ENCODE results near the gene CCDC88C. TPM values are rescaled to one million over a fixed set of nuclear protein-coding genes. Genes with fewer than 3 reads are reported as not detected.

The CCDC88C gene
- total RNA-seq, 1 experiment from 2014 or later: 21.3 TPM

GRCh38 chr14:91284146-91284790 lies 133.4 kb downstream of the CCDC88C start:
- no peak for ATAC-seq
- intact Hi-C loops (cut with micrococcal nuclease; ENCODE audit: unreplicated experiment): no loop called here
- ChIA-PET POLR2A (no interaction called here), CTCF (no interaction called here)
- Histone ChIP-seq H3K27me3 (ENCODE audit: control insufficient read depth, insufficient read depth, low read length) (no peaks in the 10 kb centered on the region), H3K36me3 (ENCODE audit: control insufficient read depth, insufficient read depth, low read length) (no peaks in the 10 kb centered on the region), H3K9me3 (ENCODE audit: control insufficient read depth, insufficient read depth, low read depth, low read length) (no peaks in the 10 kb centered on the region), H3K27ac (ENCODE audit: low read length) (no peak overlapping the region), H3K4me1 (ENCODE audit: control insufficient read depth, insufficient read depth, low read length) (no peaks in the 10 kb centered on the region), H3K4me3 (ENCODE audit: low read depth in 2 of 2, low read length in 2 of 2) (no peak overlapping the region)
- in situ Hi-C loops (cut with HindIII; ENCODE audit: low pct_unique_long_range_greater_than_20kb, low sequenced_read_pairs): no loop called here
- no peak for TF ChIP-seq SIN3A (IDR thresholded peaks at IDR 0.05; ENCODE audit: borderline replicate concordance, insufficient read depth, low read depth, low read length)
- no peak for TF ChIP-seq TCF7L2 (IDR thresholded peaks at IDR 0.05; ENCODE audit: low read depth, low read length)
- no TSS peak for BruUV-seq (replicated peaks)
- DNase-seq (ENCODE audit: low read depth, low spot score): no peak

GRCh38 chr14:91283666-91284065 lies 134.0 kb downstream of the CCDC88C start:
- no peak for ATAC-seq
- no peak for TF ChIP-seq SIN3A (IDR thresholded peaks at IDR 0.05; ENCODE audit: borderline replicate concordance, insufficient read depth, low read depth, low read length)
- TF ChIP-seq POLR2AphosphoS5 (IDR thresholded peaks at IDR 0.05; ENCODE audit: low read depth, low read length): no peak
- TF ChIP-seq, protein P1, sequence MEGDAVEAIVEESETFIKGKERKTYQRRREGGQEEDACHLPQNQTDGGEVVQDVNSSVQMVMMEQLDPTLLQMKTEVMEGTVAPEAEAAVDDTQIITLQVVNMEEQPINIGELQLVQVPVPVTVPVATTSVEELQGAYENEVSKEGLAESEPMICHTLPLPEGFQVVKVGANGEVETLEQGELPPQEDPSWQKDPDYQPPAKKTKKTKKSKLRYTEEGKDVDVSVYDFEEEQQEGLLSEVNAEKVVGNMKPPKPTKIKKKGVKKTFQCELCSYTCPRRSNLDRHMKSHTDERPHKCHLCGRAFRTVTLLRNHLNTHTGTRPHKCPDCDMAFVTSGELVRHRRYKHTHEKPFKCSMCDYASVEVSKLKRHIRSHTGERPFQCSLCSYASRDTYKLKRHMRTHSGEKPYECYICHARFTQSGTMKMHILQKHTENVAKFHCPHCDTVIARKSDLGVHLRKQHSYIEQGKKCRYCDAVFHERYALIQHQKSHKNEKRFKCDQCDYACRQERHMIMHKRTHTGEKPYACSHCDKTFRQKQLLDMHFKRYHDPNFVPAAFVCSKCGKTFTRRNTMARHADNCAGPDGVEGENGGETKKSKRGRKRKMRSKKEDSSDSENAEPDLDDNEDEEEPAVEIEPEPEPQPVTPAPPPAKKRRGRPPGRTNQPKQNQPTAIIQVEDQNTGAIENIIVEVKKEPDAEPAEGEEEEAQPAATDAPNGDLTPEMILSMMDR (IDR thresholded peaks at IDR 0.05): no peak
- TF ChIP-seq TCF7L2 (IDR thresholded peaks at IDR 0.05; ENCODE audit: low read depth, low read length): no peak
- Histone ChIP-seq H3K4me1 (ENCODE audit: control insufficient read depth, insufficient read depth, low read length) (no peaks in the 10 kb centered on the region), H3K27ac (ENCODE audit: low read length) (no peak overlapping the region), H3K9me3 (ENCODE audit: control insufficient read depth, insufficient read depth, low read depth, low read length) (no peaks in the 10 kb centered on the region), H3K36me3 (ENCODE audit: control insufficient read depth, insufficient read depth, low read length) (no peaks in the 10 kb centered on the region), H3K27me3 (ENCODE audit: control insufficient read depth, insufficient read depth, low read length) (no peaks in the 10 kb centered on the region), H3K4me3 (ENCODE audit: low read depth in 2 of 2, low read length in 2 of 2) (no peak overlapping the region)
- no peak for DNase-seq (ENCODE audit: low read depth, low spot score)
- ChIA-PET POLR2A (no interaction called here), CTCF (no interaction called here)
- in situ Hi-C loops (cut with HindIII; ENCODE audit: low pct_unique_long_range_greater_than_20kb, low sequenced_read_pairs): no loop called here
- no TSS peak for BruUV-seq (replicated peaks)
- intact Hi-C loops (cut with micrococcal nuclease; ENCODE audit: unreplicated experiment): no loop called here

DNA sequence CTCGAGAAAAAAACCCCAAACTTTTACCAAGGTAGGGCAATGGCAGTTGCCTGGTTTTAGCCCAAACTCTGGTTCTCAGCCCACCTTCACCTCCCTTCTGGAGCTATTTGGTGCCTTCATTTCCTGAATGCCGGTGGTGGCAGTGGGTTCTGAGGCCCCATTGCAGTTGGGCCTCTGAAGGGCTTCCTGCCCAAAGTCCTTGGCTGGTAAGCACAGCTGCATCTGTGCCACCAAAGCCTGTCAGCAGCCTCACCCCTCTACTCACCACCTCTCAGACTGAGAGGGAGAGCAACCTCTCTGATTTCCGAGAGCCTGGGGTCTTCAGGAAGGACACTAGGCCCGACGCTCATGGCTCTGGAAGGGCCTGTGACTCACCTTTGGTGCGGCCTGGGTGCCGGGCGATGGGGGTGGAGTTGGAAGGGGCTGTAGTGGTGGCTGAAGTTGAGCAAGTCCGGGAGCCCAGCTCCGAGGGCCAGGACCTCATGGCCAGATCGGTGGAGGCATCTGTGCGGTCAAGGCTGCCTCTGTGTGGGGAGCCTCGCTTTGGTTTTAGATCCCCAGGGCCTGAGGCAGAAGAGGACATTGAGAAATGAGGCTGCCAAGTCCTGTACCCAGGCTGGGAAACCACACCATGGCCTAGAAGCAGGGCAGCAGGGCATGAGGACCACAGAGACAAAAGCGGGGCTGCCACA lies 134.5 kb downstream of the CCDC88C start:
- BruUV-seq (replicated peaks): no TSS peak
- ChIA-PET CTCF (no interaction called here), POLR2A (no interaction called here)
- DNase-seq (ENCODE audit: low read depth, low spot score) (no peak), ATAC-seq (no peak)
- in situ Hi-C loops (cut with HindIII; ENCODE audit: low pct_unique_long_range_greater_than_20kb, low sequenced_read_pairs): no loop called here
- Histone ChIP-seq H3K4me1 (ENCODE audit: control insufficient read depth, insufficient read depth, low read length) (no peaks in the 10 kb centered on the region), H3K36me3 (ENCODE audit: control insufficient read depth, insufficient read depth, low read length) (no peaks in the 10 kb centered on the region), H3K4me3 (ENCODE audit: low read depth in 2 of 2, low read length in 2 of 2) (no peak overlapping the region), H3K27me3 (ENCODE audit: control insufficient read depth, insufficient read depth, low read length) (no peaks in the 10 kb centered on the region), H3K9me3 (ENCODE audit: control insufficient read depth, insufficient read depth, low read depth, low read length) (no peaks in the 10 kb centered on the region), H3K27ac (ENCODE audit: low read length) (no peak overlapping the region)
- intact Hi-C loops (cut with micrococcal nuclease; ENCODE audit: unreplicated experiment): no loop called here
- TF ChIP-seq SIN3A (IDR thresholded peaks at IDR 0.05; ENCODE audit: borderline replicate concordance, insufficient read depth, low read depth, low read length) (no peak), POLR2AphosphoS5 (IDR thresholded peaks at IDR 0.05; ENCODE audit: low read depth, low read length) (no peak), TCF7L2 (IDR thresholded peaks at IDR 0.05; ENCODE audit: low read depth, low read length) (no peak), REST (IDR thresholded peaks at IDR 0.05; ENCODE audit: insufficient read depth in 1 of 2, low read depth in 2 of 2, low read length in 1 of 2) (no peak)
- TF ChIP-seq, protein P1 (IDR thresholded peaks at IDR 0.05): no peak
